Epithelial cell of esophagus (primary cell): ENCODE data around the gene ING5.

Experiments
- DNase-seq: peaks from one replicate; pipeline ENCODE4 v3.0.0; 2010; ENCODE audit warnings: low read depth
- H3K4me3 ChIP-seq: 2 replicates; pipeline ENCODE4 v1.5.1; 2011; ENCODE audit warnings: mild to moderate bottlenecking, low read length, control low read depth
- CTCF ChIP-seq: IDR thresholded peaks from 2 replicates; pipeline ENCODE4 v1.5.1; 2011; ENCODE audit warnings: low read depth, mild to moderate bottlenecking, low read length, control low read depth, inconsistent platforms; ENCODE audit not compliant: insufficient read depth; ENCODE audit errors: missing control alignments

The ING5 gene

GRCh38 chr2:241706537-241706936 is 4.7 kb downstream of the ING5 start:
- no peak for DNase-seq
- TF ChIP-seq CTCF, result no peak
- H3K4me3 ChIP-seq, result no peak overlapping the region

GRCh38 chr2:241708879-241709278 is 7.0 kb downstream of the ING5 start:
- no peak for TF ChIP-seq CTCF
- no peak overlapping the region for H3K4me3 ChIP-seq
- DNase-seq, result no peak

- no peak overlapping the region for H3K4me3 ChIP-seq
- TF ChIP-seq CTCF, result no peak
- DNase-seq, result no peak
These were observed 17.3 kb downstream of the ING5 start for GRCh38 chr2:241719093-241719492.

- no peak for DNase-seq
- no peak overlapping the region for H3K4me3 ChIP-seq
- no peak for TF ChIP-seq CTCF
These were observed 18.3 kb downstream of the ING5 start for GRCh38 chr2:241720099-241720498.

- TF ChIP-seq CTCF, result no peak
- H3K4me3 ChIP-seq, result no peak overlapping the region
- no peak for DNase-seq
These were observed 18.7 kb downstream of the ING5 start for GRCh38 chr2:241720560-241720959.

- no peak for DNase-seq
- no peak for TF ChIP-seq CTCF
- no peak overlapping the region for H3K4me3 ChIP-seq
These were observed 20.0 kb downstream of the ING5 start for GRCh38 chr2:241721852-241722251.

GRCh38 chr2:241722896-241723454 is 21.1 kb downstream of the ING5 start:
- no peak overlapping the region for H3K4me3 ChIP-seq
- no peak for DNase-seq
- no peak for TF ChIP-seq CTCF
